ENCODE data around the gene NAT9. TPM values are rescaled to one million over a fixed set of nuclear protein-coding genes. Genes with fewer than 3 reads are reported as not detected.
A peak's percentile ranks its signal among the peaks of the same experiment; 100 is the strongest.

Gene NAT9
- total and polyA plus RNA-seq, 2 donors (not counting 3 experiments of a cell fraction or from before 2014, with no cell fraction given) = 39.3 to 44.8 TPM

DNA sequence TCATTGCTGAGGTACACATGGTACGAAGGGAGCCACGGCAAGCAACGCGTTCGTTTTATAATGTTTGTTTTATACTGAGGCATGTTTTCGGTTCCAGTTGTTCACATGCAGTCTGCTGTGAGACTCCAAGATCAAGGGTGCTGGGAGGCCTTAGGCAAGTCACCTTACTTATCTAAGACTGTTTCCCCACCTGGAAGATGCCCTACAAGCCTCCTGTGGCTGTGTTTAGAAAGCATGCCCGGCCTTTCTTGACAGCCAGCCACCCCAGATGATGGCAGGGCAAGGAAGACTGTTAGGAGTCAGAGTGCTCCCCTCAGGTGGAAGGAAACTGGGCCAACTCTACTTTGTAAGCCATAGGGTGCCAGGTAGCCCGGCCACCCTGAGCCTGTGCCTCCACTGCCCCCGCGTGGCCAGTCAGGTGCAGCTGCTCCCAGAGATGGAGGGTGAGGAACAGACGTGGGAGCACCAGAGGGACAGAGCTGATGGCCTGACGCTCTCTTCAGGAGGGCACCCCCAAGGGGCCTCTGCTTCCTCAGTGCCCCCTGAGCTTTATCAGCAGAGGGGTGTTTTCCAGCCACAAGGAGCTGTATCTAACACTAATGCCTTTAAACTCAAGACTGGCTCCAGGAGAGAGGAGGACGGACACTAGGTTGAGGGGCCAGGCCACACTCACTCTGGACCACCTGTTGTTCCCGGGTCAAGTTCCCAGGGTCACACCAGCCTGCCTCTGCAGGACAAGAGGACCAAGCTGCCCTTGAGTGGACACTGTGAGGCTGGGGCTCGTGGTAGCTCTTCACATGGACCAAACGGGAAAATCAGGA lies 5.4 kb downstream of the NAT9 start:
- Histone ChIP-seq H3K4me3 (replicated peaks in 1 of 3; ENCODE audit: insufficient read depth in 1 of 3, low read depth in 1 of 3, low read length in 3 of 3) (no peak overlapping the region), H3K9me3 (replicated peaks; ENCODE audit: control insufficient read depth, insufficient read depth, low read length) (no peaks in the 10 kb centered on the region), H3K36me3 (ENCODE audit: control insufficient read depth in 2 of 2, extremely low read depth in 1 of 2, insufficient read depth in 2 of 2, low read length in 2 of 2) (peaks cover 3 to 32% of the 10 kb centered on the region in 2 experiments), H3K4me1 (ENCODE audit: control insufficient read depth, extremely low read depth, insufficient read depth, low read length) (no peaks in the 10 kb centered on the region), H3K79me2 (ENCODE audit: control insufficient read depth, insufficient read depth, low read length) (peaks cover 10% of the 10 kb centered on the region), H3K27ac (ENCODE audit: insufficient read depth, low read depth, low read length) (no peak overlapping the region), H3K9me1 (replicated peaks; ENCODE audit: control insufficient read depth, extremely low read depth, insufficient read depth, low read length) (no peaks in the 10 kb centered on the region), H3K4me2 (ENCODE audit: insufficient read depth, low read length) (no peak overlapping the region), H3K9ac (replicated peaks; ENCODE audit: extremely low read depth, insufficient read depth, low read length) (no peak overlapping the region), H2AFZ (ENCODE audit: low read depth, low read length) (no peak overlapping the region), H3K27me3 (ENCODE audit: control insufficient read depth in 2 of 2, insufficient read depth in 2 of 2, low read length in 2 of 2) (no peaks in the 10 kb centered on the region), H4K20me1 (replicated peaks; ENCODE audit: control insufficient read depth, extremely low read depth, insufficient read depth, low read length) (no peaks in the 10 kb centered on the region)
- CTCF ChIA-PET = interaction anchor here (0.6 to 4.1 kb wide), 18 partner anchors 9 to 113 kb away, joined by 3 to 84 read pairs (median 4); no protein-coding TSS in a partner anchor
- no TSS peak for BruUV-seq (replicated peaks)
- TF ChIP-seq, protein P1, sequence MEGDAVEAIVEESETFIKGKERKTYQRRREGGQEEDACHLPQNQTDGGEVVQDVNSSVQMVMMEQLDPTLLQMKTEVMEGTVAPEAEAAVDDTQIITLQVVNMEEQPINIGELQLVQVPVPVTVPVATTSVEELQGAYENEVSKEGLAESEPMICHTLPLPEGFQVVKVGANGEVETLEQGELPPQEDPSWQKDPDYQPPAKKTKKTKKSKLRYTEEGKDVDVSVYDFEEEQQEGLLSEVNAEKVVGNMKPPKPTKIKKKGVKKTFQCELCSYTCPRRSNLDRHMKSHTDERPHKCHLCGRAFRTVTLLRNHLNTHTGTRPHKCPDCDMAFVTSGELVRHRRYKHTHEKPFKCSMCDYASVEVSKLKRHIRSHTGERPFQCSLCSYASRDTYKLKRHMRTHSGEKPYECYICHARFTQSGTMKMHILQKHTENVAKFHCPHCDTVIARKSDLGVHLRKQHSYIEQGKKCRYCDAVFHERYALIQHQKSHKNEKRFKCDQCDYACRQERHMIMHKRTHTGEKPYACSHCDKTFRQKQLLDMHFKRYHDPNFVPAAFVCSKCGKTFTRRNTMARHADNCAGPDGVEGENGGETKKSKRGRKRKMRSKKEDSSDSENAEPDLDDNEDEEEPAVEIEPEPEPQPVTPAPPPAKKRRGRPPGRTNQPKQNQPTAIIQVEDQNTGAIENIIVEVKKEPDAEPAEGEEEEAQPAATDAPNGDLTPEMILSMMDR (IDR thresholded peaks at IDR 0.05; ENCODE audit: extremely low read depth in 1 of 2, insufficient read depth in 1 of 2, low read depth in 1 of 2, low read length in 2 of 2) = peak; percentile 66 to 76
- TF ChIP-seq, protein P2, sequence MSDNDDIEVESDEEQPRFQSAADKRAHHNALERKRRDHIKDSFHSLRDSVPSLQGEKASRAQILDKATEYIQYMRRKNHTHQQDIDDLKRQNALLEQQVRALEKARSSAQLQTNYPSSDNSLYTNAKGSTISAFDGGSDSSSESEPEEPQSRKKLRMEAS (IDR thresholded peaks at IDR 0.05; ENCODE audit: insufficient read depth, insufficient read length) = no peak
- dilution Hi-C loops (cut with MboI; ENCODE audit: extremely low pct_ligation_motif_present, low sequenced_read_pairs) = no loop called here
- FAIRE-seq = no peak
- peak; percentile 43 for DNase-seq (ENCODE audit: low read depth, low spot score)
- POLR2A ChIA-PET = interaction anchor here (0.9 kb wide), 1 partner anchor 8 kb away, joined by 3 read pairs; no protein-coding TSS in a partner anchor
- intact Hi-C loops (cut with micrococcal nuclease) = loop anchor here (1.0 kb wide), 3 partner anchors 22 to 113 kb away; partner anchors contain the start of gene NHERF1

All from endothelial cell of umbilical vein (primary cell).